DND-41 (cell line): ENCODE data around the gene AP2B1.

Experiments used
- CTCF ChIP-seq: IDR thresholded peaks from 2 replicates; pipeline ENCODE4 v1.5.1; 2012; ENCODE audit warnings: borderline replicate concordance, low read length, moderate library complexity, mild to moderate bottlenecking; ENCODE audit not compliant: poor library complexity, severe bottlenecking; ENCODE audit errors: extremely low read depth
- EZH2 ChIP-seq: IDR thresholded peaks from 3 replicates; pipeline ENCODE4 v1.6.1; 2012; ENCODE audit warnings: borderline replicate concordance, low read depth, mild to moderate bottlenecking, moderate library complexity, low read length, inconsistent platforms; ENCODE audit not compliant: severe bottlenecking

GRCh38 chr17:35541434-35541833, 45.7 kb upstream of the AP2B1 start:
- TF ChIP-seq EZH2, result no peak
- no peak for TF ChIP-seq CTCF
